Panc1 (cell line): ENCODE results near the gene AIF1.

Experiments used
- CTCF ChIP-seq: fragments of 450-650 bp; IDR thresholded peaks from 2 replicates; pipeline ENCODE4 v1.5.1; 2017; ENCODE audit warnings: mild to moderate bottlenecking
- POLR2AphosphoS5 ChIP-seq: IDR thresholded peaks from 2 replicates; pipeline ENCODE4 v1.6.1; 2012; ENCODE audit warnings: mild to moderate bottlenecking, low read depth, low read length, moderate library complexity
- REST ChIP-seq, 2 experiments: IDR thresholded peaks; 2 replicates each; pipeline ENCODE4 v1.6.1; 2011 to 2012; ENCODE audit warnings: low read depth in 2 of 2, control low read depth in 1 of 2, low read length in 1 of 2, mild to moderate bottlenecking in 1 of 2, moderate library complexity in 1 of 2; ENCODE audit not compliant: insufficient read depth in 1 of 2
- SIN3A ChIP-seq: IDR thresholded peaks from 2 replicates; pipeline ENCODE4 v1.6.1; 2012; ENCODE audit warnings: low read depth, mild to moderate bottlenecking, low read length, moderate library complexity, borderline replicate concordance; ENCODE audit not compliant: insufficient read depth
- TCF7L2 ChIP-seq: IDR thresholded peaks from 2 replicates; pipeline ENCODE4 v1.6.1; 2011; ENCODE audit warnings: mild to moderate bottlenecking, low read depth, low read length, inconsistent platforms

- no peak for TF ChIP-seq CTCF
- TF ChIP-seq SIN3A: no peak
- TF ChIP-seq POLR2AphosphoS5: no peak
- no peak for TF ChIP-seq TCF7L2
- no peak for TF ChIP-seq REST (IDR thresholded peaks at IDR 0.05; ENCODE audit: insufficient read depth in 1 of 2, low read depth in 2 of 2, low read length in 1 of 2)
Measured at GRCh38 chr6:31587791-31588777, 26.9 kb upstream of the AIF1 start.
